Stimulated activated CD4-positive, alpha-beta T cell treated with anti-CD3 and anti-CD28 coated beads, Interleukin-1b, Interleukin-23, amount 100 ng/mL, for 4 hours (primary cell): Measurements from ENCODE around the gene SLC9A9.

Source experiments
- DNase-seq, 2 donors: peaks; one replicate each; pipeline ENCODE4 v3.0.0-alpha.2; 2020; ENCODE audit warnings: low read depth in 2 of 2

The SLC9A9 gene

GRCh38 chr3:143648708-143649107, 199.6 kb downstream of the SLC9A9 start:
- no peak for DNase-seq

- no peak for DNase-seq
Observed at GRCh38 chr3:143648218-143648617, 200.1 kb downstream of the SLC9A9 start.

DNA sequence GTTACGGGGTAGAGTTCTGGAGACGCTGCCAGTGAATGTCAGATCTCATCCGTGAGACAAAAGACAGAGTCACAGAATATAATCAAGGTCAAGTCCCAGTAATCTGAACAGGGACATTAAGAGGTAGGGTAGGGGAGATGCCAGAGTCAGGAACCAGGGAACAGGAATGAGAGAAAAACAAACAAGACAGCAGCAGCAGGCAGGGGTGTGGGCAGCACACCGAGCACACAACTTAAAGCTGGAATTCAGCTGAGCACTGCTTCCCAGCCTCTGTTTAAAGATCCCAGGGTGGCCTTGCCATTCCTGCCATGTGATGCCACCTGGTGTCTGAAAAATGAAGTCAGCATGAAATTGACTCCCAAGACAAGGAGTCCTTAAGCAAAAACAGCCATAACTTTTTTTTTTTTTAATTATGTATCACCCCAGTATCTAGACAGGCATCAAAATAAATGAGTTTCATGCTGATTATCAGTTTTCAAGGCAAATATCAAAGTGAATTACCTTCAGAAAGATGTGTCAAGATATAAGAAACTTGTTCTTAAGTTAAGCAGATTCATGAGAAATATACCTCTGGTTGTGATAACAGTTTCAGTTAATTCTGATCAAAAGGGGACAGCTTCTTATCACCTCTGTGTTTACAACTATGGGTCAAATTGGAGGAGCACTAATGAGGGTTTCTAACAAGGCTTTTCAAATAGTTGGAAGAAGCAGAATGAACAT, 203.7 kb downstream of the SLC9A9 start:
- DNase-seq: no peak

DNA sequence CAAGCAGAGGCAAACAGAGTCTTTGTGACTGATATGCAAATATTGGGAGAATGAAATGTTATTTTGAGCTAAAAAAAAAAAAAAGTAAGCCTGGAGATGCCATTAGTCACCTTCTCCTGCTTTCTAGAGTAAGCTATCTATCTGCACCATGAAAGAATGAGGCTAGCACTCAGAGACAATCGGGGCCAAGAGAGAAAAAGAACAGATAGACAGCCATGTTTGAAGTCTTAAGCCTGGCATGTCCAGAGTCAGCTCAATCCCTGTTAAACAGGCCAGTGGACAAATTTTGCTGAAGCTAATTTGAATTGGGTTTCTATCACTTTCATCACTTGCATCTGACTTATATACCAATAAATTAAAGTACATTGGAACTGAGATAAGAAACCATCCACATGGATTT, 204.4 kb downstream of the SLC9A9 start:
- DNase-seq: no peak

- DNase-seq: no peak
Observed at GRCh38 chr3:143640774-143641173, 207.5 kb downstream of the SLC9A9 start.

DNA sequence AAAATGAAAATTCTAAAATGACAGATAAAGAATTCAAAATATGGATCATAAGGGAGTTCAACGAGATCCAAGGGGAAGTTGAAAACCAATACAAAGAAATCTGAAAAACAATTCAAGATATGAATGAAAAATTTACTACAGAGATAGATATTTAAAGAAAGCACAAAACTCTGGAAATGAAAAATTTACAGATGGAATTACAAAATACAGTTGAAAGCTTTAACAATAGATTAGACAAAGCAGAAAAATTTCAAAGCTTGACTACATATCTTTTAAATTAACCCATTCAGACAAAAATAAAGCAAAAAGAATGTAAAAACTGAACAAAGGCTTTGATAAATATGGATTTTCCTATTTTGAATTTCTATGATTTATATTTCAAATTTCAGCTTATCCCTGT, 211.1 kb downstream of the SLC9A9 start:
- DNase-seq: no peak

GRCh38 chr3:143634991-143635390, 213.3 kb downstream of the SLC9A9 start:
- no peak for DNase-seq

GRCh38 chr3:143634427-143634826, 213.8 kb downstream of the SLC9A9 start:
- DNase-seq: no peak

DNA sequence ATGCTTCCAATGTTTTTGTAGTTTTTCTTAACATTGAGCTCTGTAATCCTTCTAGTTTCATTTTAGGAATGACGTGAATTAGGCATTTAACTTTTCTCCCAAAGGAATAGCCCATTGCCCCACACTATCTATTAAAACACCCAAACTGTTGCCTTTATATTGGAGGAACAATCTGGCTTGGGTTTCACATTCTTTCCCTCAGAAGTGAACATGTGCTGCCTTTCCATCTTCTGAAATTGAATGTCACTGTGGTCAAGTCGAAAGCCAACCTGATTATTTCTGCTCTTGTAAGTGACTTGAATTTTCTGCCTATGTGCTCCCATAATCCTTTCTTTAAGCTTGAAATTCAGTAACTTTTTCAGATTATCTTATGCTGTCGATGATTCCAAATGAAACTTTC, 214.5 kb downstream of the SLC9A9 start:
- DNase-seq: no peak

GRCh38 chr3:143629726-143630125, 218.5 kb downstream of the SLC9A9 start:
- DNase-seq: no peak

DNA sequence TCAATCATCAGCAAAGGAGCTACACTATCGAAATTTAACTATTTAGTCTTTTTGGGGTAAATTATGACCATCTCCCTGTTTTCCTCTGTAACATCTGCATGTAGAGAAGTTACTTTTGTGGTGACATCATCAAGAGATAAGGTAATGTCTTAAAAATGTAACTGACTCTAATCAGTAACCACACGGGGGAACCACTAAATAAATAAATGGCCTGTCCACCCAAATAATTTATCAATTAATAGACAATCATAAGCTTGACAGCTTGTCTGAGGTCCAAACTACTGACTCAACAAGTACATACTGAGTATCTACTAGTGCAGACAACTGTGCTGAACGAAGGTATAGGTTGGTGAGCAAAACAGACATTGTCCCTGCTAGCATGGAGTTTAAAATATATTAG, 219.3 kb downstream of the SLC9A9 start:
- DNase-seq: no peak

DNA sequence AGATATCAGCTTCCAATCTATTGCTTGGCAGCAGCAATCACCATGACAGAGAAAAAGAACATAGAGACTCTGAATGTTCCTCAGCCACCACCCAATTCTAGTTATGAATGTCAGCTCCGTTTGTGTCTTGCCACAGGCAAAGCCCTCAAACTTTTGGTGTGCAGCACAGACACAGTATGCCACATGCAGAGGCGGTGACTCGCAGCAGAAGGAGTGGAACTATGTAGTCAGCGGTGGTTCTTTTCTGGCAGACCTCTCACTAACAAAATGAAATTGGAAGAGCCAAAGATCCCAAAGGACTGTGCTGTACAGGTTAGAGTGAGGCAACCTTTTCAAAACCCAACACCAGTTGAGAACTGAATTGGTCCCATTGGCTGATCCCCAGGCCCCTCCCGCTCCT, 220.9 kb downstream of the SLC9A9 start:
- no peak for DNase-seq

DNA sequence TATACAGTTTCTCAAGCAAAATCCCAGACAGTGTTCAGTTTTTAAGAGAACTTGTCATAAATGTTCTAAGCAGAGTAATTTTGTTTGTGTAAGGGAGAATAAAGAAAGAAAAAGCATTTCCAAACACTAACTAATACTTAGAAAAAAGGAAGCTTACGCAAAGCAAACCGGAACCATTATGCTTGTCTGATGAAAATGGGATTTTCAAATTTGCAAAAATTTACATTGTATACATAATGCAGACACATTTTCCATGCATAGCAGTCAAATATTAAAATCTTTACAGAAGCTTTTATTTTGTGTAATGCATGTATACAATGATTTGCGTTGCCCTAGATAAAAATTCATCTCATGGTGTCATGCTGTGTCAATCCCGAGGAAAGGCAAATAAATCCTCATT, 229.0 kb downstream of the SLC9A9 start:
- no peak for DNase-seq

- no peak for DNase-seq
Observed at GRCh38 chr3:143617050-143617449, 231.2 kb downstream of the SLC9A9 start.

- DNase-seq: no peak
Observed at GRCh38 chr3:143613226-143613625, 235.0 kb downstream of the SLC9A9 start.

GRCh38 chr3:143612541-143612940, 235.7 kb downstream of the SLC9A9 start:
- DNase-seq: no peak

GRCh38 chr3:143608966-143609365, 239.3 kb downstream of the SLC9A9 start:
- no peak for DNase-seq

DNA sequence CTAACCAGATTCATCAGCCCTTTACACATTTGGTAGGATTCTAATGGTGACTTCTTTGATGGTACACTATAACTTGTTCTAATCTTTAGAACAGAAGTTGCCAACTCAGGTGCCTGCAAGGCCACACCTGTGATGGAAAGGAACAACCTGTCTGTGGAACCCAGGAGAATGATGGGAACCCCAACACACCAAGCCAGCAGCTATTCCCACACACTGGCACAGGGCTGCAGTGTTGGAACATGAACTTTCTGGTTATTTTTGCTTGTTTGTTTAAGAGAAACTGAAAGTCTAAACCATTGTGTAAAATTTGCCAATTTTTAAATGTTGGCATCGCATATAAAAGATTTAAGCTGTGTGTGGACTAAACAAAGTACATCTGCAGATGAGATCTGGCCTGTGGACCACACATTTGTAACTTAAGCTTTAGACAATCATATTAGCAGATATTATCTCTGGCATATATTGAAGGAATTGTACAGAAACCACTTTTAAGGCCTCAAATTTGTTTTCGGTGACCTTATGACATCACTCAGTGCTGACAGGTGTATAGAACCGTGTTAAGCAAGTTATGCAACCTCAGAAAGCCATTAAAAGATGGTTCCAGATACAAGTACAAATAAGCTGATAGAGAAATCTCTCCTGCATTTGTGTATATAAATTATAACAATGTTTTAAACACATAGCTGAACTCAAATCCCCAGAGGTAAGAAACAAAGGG, 242.9 kb downstream of the SLC9A9 start:
- DNase-seq: no peak

DNA sequence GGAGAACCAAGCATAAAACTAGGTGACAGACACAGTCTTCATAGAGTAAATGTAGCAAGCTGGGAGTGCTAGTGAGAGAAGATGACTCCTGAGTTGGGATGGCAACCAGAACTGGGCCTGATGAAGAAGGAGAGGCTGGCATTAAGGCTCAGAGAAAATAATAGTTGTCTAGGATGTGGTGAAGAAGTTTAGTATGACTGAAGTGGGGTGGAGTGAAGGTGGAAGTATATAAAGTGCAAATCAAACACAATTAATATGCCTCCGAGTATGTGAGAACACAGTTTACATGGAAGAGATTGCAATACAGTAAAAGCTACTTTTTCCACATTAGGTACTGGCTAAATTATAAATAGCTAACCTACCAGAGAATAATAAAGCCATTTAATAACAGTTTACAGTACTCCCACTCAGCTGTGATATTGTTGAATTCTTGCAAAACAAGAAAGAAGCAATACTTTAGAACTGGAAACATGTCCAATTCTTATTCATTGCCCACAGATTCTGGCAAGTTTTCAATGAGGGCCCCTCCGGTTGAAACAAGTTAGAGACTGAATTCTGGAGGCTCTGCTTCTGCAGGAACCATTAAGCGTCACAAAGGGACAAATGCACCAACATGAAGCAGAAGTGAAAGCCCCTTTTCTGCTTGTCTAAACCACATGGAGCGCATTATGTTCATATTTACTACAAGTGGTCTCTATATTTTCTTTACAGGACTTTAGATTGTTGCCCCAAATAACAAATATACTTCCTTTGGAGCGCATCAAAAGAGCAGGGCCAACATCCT, 243.7 kb downstream of the SLC9A9 start:
- no peak for DNase-seq

DNA sequence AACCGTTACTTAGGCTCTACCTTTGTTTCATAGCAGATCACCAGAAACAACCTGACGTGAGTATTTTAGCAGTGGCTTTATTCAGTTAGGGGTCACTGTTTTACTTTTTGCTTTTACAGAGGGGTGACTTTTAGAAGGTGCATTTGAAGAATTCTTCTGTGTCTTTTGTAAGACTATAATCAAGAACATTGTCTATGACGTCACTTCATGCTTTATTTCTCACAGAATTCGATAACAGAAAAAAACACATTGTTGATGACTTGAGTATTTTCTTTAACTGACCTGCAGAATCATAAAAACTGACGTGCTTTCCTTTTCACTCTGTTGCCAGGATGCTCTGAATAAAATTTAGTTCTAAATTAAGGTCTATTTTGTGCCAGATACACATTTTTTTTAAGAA, 244.5 kb downstream of the SLC9A9 start:
- DNase-seq: no peak

GRCh38 chr3:143601723-143602484, 246.4 kb downstream of the SLC9A9 start:
- DNase-seq: no peak
